Stimulated activated CD4-positive, alpha-beta T cell treated with anti-CD3 and anti-CD28 coated beads, Interleukin-4, amount 100 ng/mL, for 1 hour (primary cell): ENCODE results near the gene PAX5.

Source experiments
- DNase-seq: peaks from one replicate; pipeline ENCODE4 v3.0.0-alpha.2; 2020

Gene PAX5

GRCh38 chr9:36897478-36897877 lies 136.6 kb downstream of the PAX5 start:
- DNase-seq = no peak

- no peak for DNase-seq
These were observed 137.0 kb downstream of the PAX5 start for GRCh38 chr9:36897019-36897418.

- DNase-seq = no peak
These were observed 137.8 kb downstream of the PAX5 start for GRCh38 chr9:36896296-36896695.

- no peak for DNase-seq
These were observed 138.3 kb downstream of the PAX5 start for GRCh38 chr9:36895744-36896260.

GRCh38 chr9:36894695-36895310 lies 139.3 kb downstream of the PAX5 start:
- DNase-seq = no peak

GRCh38 chr9:36893911-36894310 lies 140.2 kb downstream of the PAX5 start:
- DNase-seq = no peak

- no peak for DNase-seq
These were observed 140.9 kb downstream of the PAX5 start for GRCh38 chr9:36893184-36893583.

- DNase-seq = no peak
These were observed 141.8 kb downstream of the PAX5 start for GRCh38 chr9:36892279-36892678.

- DNase-seq = no peak
These were observed 142.7 kb downstream of the PAX5 start for GRCh38 chr9:36891341-36891811.

- DNase-seq = no peak
These were observed 144.2 kb downstream of the PAX5 start for GRCh38 chr9:36889844-36890243.

GRCh38 chr9:36888551-36888950 lies 145.5 kb downstream of the PAX5 start:
- no peak for DNase-seq

GRCh38 chr9:36884721-36885120 lies 149.3 kb downstream of the PAX5 start:
- DNase-seq = no peak

- no peak for DNase-seq
These were observed 151.5 kb downstream of the PAX5 start for GRCh38 chr9:36882594-36882993.

- DNase-seq = no peak
These were observed 152.2 kb downstream of the PAX5 start for GRCh38 chr9:36881743-36882441.

- no peak for DNase-seq
These were observed 152.8 kb downstream of the PAX5 start for GRCh38 chr9:36881316-36881715.

- DNase-seq = no peak
These were observed 154.0 kb downstream of the PAX5 start for GRCh38 chr9:36880075-36880474.

GRCh38 chr9:36878986-36879982 lies 154.8 kb downstream of the PAX5 start:
- DNase-seq = no peak

- DNase-seq = no peak
These were observed 156.8 kb downstream of the PAX5 start for GRCh38 chr9:36877239-36877638.

- no peak for DNase-seq
These were observed 158.0 kb downstream of the PAX5 start for GRCh38 chr9:36876056-36876455.

- no peak for DNase-seq
These were observed 159.1 kb downstream of the PAX5 start for GRCh38 chr9:36874921-36875320.

GRCh38 chr9:36874261-36874660 lies 159.8 kb downstream of the PAX5 start:
- DNase-seq = no peak

GRCh38 chr9:36873247-36873875 lies 160.7 kb downstream of the PAX5 start:
- DNase-seq = peak; percentile 75

- no peak for DNase-seq
These were observed 161.4 kb downstream of the PAX5 start for GRCh38 chr9:36872641-36873040.
